GDM1 (cell line): ENCODE results near the gene PTPRB.
A peak's percentile ranks its signal among the peaks of the same experiment; 100 is the strongest.

Experiments used
- DNase-seq: peaks from one replicate; lab custom pipeline; 2025; lab: John Stamatoyannopoulos, UW

The PTPRB gene

GRCh38 chr12:70643939-70644338 is 6.7 kb upstream of the PTPRB start:
- no peak for DNase-seq

DNA sequence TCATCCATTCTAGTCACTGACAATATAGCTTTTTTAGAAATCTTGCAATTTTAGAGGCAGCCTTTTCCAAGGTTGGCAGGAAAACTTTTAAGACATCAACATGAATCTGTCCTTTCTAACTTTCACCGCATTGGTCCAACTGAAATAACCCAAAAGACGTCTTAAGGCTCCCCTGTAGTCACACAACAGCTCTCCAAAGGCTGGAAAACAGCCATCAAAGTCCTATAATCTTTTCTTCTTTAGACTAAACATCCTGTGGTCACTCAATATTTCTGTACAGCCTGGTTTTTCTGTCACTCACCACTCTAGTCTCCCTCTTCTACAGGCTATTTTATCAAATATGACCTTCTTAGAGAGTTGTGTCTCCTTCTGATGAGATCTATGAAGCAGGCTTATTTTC is 4.5 kb upstream of the PTPRB start:
- no peak for DNase-seq

GRCh38 chr12:70640901-70641300 is 3.7 kb upstream of the PTPRB start:
- DNase-seq = no peak

GRCh38 chr12:70639535-70639934 is 2.3 kb upstream of the PTPRB start:
- DNase-seq = no peak

DNA sequence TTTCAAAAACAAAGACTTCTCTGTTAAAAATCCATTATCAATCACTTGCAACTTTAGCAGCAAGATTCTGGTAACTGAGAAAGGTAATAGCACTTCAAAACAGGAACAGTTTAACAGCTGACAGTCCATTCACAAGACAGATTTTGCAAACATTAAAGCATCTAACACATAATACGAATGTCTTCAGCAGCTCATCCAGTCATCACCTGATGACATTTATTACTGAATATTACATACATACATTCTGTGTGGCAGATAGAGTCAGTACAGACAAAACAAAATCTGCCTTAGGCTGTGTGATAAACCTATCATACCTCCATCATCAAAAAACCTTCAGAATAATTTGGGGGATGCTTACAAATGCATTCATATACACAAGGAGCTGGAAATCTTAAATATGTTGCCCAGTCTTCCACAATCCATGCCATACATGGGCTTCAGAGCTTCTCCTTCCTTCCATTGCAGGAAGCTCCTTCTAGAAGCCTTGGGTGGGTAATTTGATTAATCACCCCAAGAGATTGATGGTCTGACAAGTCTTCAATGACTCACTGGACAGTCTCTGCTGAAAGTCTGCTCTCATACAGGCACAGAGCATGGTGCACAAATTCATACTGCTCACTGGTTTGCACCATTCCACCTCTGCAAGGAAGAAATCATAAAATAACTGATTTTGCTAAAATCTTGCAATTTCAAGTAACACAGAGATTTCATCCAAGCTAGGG is 1.6 kb upstream of the PTPRB start:
- no peak for DNase-seq

GRCh38 chr12:70635755-70636154 is 1.5 kb downstream of the PTPRB start:
- no peak for DNase-seq

DNA sequence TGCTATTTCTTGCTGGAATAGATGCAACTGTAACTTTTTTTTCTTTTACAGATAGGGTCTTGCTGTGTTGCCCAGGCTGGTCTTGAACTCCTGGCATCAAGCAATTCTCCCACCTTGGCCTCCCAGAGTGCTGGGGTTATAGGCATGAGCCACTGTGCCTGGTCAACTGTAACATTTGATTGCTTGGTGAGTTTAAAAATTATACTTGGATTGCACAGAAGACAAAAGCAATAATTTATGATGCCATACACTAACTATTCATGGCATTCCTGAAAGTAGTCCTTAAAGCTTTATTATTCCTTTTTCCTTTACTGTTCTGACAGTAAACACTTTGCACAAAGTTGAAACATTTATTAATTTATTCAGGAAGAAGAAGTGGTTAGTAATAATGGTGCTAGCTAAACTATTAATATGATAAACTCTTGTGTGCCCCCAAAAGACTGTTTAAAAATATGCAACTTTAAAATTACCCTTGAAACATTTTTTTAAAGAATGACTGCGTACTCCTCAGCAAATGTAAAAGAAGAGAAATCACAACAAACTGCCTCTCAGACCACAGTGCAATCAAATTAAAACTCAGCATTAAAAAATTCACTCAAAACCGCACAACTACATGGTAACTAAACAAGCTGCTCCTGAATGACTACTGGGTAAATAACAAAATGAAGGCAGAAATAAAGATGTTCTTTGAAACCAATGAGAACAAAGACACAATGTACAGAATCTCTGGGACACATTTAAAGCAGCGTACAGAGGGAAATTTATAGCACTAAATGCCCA is 8.3 kb downstream of the PTPRB start:
- no peak for DNase-seq

DNA sequence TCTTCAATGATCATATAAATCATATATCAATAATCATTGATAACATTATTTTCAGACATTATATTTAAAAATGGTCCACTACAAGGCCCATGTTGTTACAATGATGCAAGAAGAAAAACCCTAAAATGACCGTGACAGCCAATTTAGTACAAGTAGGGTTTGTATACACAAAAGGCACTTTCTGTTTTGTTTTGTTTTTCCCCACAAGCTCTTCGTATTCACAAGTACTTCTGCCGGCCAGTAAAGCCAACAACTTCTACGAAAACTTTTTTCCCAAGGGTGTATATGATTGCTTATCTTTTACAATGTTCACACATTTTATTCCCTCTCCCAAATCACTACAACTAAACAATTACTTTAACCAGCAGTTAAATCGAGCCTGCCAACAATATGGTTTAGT is 9.6 kb downstream of the PTPRB start:
- DNase-seq = no peak

GRCh38 chr12:70626180-70626579 is 11.0 kb downstream of the PTPRB start:
- DNase-seq = no peak

DNA sequence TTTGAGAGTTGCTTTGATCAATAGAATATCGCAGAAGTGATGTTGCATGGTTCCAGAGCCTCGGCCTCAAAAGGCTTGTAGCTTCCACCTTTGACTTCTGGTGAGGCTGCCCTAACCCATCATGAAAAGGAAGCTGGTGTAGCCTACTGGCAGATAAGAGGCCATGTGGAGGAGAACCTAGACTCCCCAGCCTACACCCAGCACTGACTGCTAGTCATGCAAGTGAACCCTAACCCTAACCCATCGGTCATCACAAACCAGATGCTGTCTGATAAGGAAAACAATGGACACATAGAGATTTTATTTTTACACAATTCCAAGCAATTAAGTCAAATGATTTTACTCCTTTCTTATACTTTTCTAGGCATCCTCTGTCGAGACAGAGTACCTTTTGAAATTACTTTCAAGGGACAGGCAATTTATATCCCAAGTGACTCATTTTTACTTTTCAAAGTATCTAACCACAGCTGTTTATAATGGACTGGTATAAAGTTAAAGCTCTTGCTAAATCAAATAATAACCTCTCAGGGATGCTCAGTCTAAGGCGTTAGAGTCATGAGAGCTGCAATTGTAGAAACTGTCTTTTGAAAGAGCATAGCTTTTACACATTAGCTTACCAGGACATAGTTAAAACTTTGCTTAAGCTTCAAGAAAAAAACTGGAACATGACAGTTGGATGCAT is 17.6 kb downstream of the PTPRB start:
- DNase-seq = no peak

DNA sequence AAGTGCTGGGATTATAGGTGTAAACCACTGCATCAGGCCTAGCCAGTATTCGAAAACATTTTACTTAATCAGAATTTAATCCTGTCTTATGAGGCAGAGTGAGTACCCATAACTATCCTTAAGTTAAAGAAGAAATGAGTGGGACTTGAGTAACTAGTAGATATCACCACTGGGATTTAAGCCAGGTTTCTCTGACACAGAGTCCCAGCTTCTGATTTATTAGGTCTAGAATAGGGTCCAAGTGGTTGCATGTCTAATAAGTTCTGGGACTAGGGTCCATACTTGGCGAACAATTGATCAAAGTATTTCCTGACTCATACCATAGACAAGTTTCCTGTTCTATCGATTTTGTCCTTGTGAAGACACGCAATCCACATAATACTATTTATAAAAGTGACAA is 18.9 kb downstream of the PTPRB start:
- DNase-seq = no peak

GRCh38 chr12:70617450-70617849 is 19.8 kb downstream of the PTPRB start:
- DNase-seq = no peak

- no peak for DNase-seq
Observed at GRCh38 chr12:70615174-70615866, 21.9 kb downstream of the PTPRB start.

- peak; percentile 2 for DNase-seq
Observed at GRCh38 chr12:70609739-70610491, 27.3 kb downstream of the PTPRB start.

DNA sequence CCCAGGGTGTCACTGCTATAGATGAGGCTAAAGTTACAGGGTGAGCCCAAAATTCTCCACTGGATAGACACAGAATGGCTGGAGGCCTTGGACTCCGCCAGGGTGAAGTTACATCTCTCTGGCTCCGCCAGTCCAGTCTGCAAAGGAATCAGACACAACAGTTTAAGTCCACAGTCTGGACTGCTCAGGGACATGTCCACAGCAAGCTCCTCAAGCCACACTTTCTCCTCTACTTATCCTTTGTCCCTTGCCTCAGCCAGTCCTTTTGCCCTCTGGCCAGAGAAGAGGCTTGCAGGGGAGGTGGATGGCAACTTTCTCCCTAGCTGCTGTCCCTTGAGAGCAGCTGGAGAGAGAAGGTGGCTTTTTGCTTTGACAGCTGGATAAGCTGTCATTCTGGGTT is 28.0 kb downstream of the PTPRB start:
- DNase-seq = no peak

DNA sequence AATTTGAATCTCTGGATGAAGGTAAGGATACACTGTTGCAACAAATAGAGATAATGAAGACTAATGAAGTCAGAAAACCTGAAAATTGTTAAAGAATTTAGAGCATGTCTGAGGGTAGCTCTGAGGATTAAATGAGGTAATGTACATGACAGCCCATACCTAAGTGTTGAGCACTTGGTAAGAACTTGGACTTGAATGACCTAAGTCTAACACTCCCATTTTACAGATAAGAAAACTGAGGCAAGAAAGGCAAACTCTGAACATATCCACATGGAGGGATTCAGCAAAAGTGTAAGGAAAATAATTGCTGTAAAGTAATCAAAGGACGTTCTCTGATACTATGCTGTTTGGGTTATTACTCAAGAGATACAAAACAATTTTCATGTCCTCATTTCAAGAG is 29.0 kb downstream of the PTPRB start:
- no peak for DNase-seq

GRCh38 chr12:70607107-70607506 is 30.1 kb downstream of the PTPRB start:
- DNase-seq = no peak

GRCh38 chr12:70605976-70606375 is 31.3 kb downstream of the PTPRB start:
- DNase-seq = no peak

DNA sequence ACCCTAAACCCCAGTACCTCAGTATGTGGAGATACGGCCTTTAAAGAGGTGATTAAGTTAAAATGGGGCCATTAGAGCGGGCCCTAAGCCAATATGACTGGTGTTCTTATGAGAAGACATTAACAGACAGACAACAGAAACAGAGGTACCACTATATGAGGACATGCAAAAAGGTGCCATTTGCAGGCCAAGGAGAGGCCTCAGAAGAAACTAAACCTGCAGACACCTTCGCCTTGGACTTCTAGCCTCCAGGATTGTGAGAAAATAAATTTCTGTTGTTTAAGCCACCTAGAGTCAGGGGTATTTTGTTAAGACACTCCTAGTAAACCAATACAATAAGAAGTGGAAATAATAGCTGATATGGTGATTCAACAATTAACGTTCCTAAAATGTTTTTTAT is 32.6 kb downstream of the PTPRB start:
- no peak for DNase-seq

DNA sequence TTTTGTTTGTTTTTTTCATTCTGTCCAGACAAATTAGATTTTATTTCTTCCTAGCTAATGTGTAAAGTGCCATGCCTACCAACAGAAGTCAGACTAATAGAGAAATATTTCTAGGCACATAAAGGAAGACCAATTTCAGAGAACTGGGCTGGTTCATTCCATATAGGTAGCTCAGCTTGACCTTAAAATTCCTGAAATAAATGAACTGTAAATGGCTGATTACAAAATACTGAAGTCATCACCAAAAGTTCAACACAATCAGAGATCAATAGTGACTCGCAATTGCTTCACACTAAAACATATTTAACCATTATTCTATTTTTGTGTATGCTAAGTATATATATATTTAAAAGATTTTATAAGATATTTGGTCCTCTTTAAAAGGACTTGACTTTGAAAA is 34.2 kb downstream of the PTPRB start:
- DNase-seq = no peak

DNA sequence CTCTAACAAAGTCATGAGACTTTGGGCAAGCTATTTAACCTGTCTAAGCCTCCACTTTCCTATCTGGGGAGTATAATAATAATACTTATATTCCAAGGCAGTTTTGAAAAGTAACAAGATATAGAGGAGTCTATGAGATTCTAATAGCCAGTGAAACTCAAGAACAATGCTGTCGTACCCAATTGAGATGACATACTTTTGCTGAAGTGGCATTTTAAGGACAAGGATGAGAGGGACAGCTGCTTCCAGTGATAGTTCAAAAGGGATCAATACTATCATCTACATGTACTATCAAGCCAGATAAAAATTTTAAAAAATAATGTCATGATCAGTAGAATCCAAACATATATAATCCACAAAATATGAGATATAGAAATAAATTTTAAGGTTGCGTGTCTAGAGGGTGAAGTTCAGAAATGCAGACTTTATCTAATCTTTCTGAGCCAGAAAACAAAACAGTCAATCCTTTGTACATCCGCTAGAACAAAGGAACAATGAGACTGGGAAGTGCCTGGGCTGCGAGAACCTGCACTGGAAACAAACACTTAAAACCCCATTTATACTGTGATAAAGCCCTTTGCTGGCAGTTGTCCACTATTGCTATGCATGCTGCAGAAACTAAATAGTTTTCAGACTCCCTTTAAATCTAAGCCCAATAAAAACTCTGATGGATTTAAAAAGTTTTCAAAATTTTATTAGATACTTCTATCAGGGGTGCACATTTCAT is 38.6 kb downstream of the PTPRB start:
- DNase-seq = no peak
